Measurements from ENCODE around the gene NOSTRIN. TPM values are rescaled to one million over a fixed set of nuclear protein-coding genes. Genes with fewer than 3 reads are reported as not detected.
"Not testable (repeated sequence)": the region's sequence is repeated elsewhere in the genome, so short reads cannot be mapped to it uniquely, and the experiment has no call there.

The NOSTRIN gene, protein sequence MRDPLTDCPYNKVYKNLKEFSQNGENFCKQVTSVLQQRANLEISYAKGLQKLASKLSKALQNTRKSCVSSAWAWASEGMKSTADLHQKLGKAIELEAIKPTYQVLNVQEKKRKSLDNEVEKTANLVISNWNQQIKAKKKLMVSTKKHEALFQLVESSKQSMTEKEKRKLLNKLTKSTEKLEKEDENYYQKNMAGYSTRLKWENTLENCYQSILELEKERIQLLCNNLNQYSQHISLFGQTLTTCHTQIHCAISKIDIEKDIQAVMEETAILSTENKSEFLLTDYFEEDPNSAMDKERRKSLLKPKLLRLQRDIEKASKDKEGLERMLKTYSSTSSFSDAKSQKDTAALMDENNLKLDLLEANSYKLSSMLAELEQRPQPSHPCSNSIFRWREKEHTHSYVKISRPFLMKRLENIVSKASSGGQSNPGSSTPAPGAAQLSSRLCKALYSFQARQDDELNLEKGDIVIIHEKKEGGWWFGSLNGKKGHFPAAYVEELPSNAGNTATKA
- total RNA-seq (not detected), total RNA-seq (0 reads per million in 2 donors)

DNA sequence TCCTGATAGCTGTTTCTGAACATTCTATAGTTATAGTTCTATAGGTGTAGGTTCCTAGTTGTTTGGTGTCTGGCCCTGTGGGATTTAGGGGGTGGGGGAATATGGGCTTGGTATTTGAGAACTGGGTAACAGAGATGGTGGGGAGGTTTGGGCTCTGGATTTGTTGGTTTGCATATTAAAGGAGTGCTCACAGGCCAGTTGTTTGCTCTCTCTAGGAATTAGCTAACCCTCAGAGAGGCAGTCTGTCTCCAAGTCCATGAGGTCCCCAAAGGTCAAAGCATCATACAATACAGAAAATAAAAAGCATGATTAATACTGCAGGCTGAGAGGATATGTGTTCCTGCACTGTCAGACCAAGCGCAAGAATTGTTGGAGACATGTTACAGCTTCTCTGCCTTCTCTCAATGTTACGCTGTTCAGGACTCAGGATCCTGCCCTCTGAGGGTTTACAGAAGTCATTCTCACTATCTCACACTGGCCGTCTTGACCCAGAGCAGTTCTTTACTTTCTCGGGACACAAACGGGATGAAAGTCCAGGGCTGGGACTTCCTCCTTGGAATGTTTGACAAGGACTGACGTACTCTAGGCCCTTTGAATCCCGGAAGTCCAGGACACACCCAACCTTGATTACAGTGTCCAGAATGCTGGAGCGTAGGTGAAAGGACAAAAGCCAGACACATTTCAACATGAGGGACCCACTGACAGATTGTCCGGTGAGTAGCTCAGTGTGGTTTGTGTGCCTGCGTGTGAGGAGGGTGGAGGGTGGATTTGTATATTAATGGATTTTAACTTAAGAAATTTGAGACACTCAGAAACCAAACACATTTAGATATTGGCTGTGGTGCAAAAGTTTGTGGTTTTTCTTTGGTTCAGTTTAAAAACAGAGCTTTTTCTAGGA is at the start of gene NOSTRIN:
NOSTRIN (plus strand) TSS at position 677 of the 898 bp plus-strand sequence; CDS start at position 687, 10 bp downstream.
- no peak for ATAC-seq
- H3K27ac Mint-ChIP-seq: no peak within 1 kb of the TSS
- H3K36me3 Mint-ChIP-seq (ENCODE audit: low read depth): no peaks in the 10 kb centered on the region
- no peak within 1 kb of the TSS for H3K4me3 Mint-ChIP-seq
- H3K9me3 ChIP-seq (ENCODE audit: control insufficient read depth, low read length, poor library complexity, severe bottlenecking): no peaks in the 10 kb centered on the region
- H3K4me1 Mint-ChIP-seq: peaks cover 9% of the 10 kb centered on the region
- peaks cover 21% of the 10 kb centered on the region for H3K27me3 Mint-ChIP-seq
- DNase-seq: no peak

DNA sequence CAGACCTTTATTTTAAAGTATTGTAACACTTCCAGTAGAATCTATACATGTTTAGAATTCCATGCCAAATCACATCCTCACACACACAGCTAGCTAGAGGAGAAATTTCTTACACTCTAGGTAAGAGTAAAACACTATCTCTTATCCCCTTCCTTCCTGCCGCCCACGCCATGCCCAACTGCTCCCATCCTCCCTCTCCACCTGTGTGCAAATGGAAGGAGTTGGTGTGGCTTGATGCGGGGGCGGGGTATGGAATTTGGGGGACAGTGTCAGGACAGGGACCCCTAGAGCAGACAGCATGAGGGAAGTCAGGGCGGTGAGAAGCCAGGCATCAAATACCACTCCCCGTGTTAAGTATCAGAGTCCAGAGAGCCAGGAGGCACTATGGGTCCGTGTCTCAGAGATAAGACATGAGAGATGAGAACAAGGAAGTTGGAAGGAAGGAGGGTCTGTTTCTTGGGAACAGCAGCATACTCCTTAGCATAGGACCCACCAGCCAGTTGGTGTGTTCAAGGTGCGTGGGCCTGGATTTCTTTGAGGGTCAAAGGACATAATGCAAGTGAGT is 48.6 kb upstream of the NOSTRIN start:
- Mint-ChIP-seq H3K27me3 (no peaks in the 10 kb centered on the region), H3K4me1 (peaks cover 73% of the 10 kb centered on the region), H3K36me3 (ENCODE audit: low read depth) (no peaks in the 10 kb centered on the region), H3K27ac (peak overlapping the region; percentile 92), H3K4me3 (peak overlapping the region; percentile 56)
- no peak for ATAC-seq
- no peak for DNase-seq
- no peaks in the 10 kb centered on the region for H3K9me3 ChIP-seq (ENCODE audit: control insufficient read depth, low read length, poor library complexity, severe bottlenecking)

DNA sequence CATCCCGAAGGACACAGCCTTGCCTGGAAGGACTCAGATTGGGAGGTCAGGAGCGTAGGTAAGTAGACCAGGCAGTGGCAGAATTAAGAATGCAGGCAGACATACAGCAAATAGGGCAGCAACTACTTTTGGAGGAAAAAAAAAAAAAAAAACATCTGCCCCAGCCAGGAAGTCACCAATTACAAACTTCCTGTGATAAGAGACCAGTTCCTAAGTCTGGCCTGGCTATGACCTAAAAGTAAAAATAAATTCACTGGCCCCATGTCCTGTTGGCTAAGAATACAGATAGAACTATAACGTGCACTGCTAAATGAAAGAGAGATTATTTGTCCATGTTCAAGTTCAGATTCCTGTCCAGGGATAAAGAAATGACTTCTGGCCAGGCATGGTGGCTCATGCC is 45.2 kb upstream of the NOSTRIN start:
- no peak for DNase-seq
- no peaks in the 10 kb centered on the region for H3K9me3 ChIP-seq (ENCODE audit: control insufficient read depth, low read length, poor library complexity, severe bottlenecking)
- peaks cover 52% of the 10 kb centered on the region for H3K4me1 Mint-ChIP-seq
- peak overlapping the region; percentile 37 for H3K4me3 Mint-ChIP-seq
- no peaks in the 10 kb centered on the region for H3K36me3 Mint-ChIP-seq (ENCODE audit: low read depth)
- no peak for ATAC-seq
- no peaks in the 10 kb centered on the region for H3K27me3 Mint-ChIP-seq
- peak overlapping the region; percentile 92 for H3K27ac Mint-ChIP-seq

DNA sequence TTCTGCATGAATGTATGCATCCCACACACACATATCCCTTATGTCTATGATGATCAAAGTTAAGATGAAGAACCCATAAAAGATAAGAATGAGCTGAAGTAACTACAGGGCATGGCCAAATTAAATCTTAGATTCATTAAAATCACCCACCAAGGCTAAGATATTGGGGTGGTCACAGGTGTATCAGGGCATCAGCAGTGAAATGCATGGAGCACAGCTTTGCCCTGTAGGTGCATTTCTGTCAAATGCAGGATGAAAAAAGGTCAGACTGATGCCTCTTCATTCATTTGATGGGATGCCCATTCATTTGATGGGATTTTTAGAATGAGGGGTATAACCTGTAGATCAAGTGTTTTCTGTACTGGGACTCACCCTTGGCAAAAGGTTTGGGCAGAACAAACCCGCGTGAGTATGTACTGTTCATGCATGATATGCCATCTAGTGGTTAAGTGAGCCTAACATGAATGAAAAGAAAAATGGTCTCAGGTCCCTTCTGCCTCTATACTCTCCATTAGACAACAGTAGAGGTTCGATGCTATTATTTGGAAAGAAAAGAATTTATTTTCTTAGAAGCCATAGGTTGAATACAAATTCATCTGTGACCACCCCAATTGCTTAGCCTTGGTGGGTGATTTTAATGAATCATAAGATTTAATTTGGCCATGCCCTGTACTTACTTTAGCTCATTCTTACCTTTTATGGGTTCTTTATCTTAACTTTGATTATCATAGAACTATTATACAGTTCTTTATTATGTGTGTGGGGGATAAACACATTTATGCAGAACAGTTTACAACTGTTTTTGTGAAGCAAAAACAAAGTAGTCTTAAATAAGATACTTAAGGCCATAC is 43.2 kb upstream of the NOSTRIN start:
- Mint-ChIP-seq H3K4me1 (peaks cover 35% of the 10 kb centered on the region), H3K27ac (peak overlapping the region; percentile 66), H3K27me3 (no peaks in the 10 kb centered on the region), H3K36me3 (ENCODE audit: low read depth) (no peaks in the 10 kb centered on the region), H3K4me3 (no peak overlapping the region)
- ATAC-seq (peak; percentile 86), DNase-seq (no peak)
- no peaks in the 10 kb centered on the region for H3K9me3 ChIP-seq (ENCODE audit: control insufficient read depth, low read length, poor library complexity, severe bottlenecking)

DNA sequence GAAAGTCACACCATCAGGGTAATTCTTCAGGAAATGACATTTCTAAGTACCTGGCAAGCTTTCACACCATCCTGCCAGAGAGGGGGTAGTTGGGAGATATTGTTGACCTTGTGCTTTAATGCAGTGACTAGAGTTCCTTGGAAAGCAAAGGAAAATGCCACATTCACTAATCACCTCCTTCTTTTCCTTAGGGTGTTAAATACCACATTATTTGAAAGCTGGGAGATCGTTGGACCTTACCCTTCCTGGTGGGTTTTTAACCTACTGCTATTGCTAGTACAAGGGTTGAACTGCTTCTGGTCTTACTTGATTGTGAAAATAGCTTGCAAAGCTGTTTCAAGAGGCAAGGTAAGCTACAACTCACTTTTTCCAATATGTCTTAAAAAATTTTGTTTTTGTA is 37.0 kb upstream of the NOSTRIN start:
- Mint-ChIP-seq H3K4me3 (no peak overlapping the region), H3K4me1 (peaks cover 7% of the 10 kb centered on the region), H3K36me3 (ENCODE audit: low read depth) (peaks cover 3% of the 10 kb centered on the region), H3K27me3 (no peaks in the 10 kb centered on the region), H3K27ac (no peak overlapping the region)
- no peaks in the 10 kb centered on the region for H3K9me3 ChIP-seq (ENCODE audit: control insufficient read depth, low read length, poor library complexity, severe bottlenecking)
- DNase-seq (no peak), ATAC-seq (no peak)

DNA sequence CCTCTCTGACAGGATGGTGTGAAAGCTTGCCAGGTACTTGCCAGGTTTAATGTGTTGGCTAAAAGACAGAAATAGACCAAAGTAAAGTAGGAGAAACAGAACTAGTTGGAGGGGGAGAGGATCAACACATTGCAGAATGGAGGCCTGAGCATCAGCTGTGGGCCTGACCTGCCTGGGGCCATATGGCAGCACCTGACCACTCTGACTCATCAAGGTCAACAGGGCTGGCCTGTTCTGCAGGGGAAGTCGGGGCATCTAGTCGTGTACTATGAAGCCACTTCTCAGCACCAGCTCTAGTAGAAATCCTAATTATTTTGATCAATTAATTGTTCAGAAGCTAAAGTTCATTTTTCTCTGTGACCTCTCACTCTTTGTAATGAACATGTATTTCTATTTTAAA is 35.8 kb upstream of the NOSTRIN start:
- Mint-ChIP-seq H3K27me3 (no peaks in the 10 kb centered on the region), H3K27ac (peak overlapping the region; percentile 8), H3K4me3 (no peak overlapping the region), H3K4me1 (peaks cover 7% of the 10 kb centered on the region), H3K36me3 (ENCODE audit: low read depth) (peaks cover 3% of the 10 kb centered on the region)
- no peaks in the 10 kb centered on the region for H3K9me3 ChIP-seq (ENCODE audit: control insufficient read depth, low read length, poor library complexity, severe bottlenecking)
- ATAC-seq (no peak), DNase-seq (no peak)

DNA sequence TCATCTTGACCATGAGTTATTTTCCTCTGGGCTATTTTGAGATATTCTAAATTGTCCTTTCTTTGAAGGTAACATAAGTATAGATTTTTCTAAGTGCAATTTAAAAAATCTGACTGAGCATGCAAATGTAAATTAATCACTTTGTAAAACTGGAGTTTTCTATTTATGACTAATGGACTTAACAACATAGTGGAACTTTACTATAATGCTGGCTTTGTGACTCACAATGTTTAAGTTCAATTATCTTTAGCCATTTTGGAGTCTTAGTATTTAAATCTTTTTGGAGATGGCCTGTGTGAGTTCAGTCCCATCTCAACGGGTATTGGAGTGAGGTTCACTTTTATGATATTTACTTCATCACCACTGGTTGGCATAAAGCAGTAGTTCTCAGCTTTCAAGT is 35.2 kb upstream of the NOSTRIN start:
- Mint-ChIP-seq H3K36me3 (ENCODE audit: low read depth) (peaks cover 3% of the 10 kb centered on the region), H3K4me1 (peaks cover 7% of the 10 kb centered on the region), H3K27me3 (no peaks in the 10 kb centered on the region), H3K27ac (no peak overlapping the region), H3K4me3 (no peak overlapping the region)
- ATAC-seq: no peak
- H3K9me3 ChIP-seq (ENCODE audit: control insufficient read depth, low read length, poor library complexity, severe bottlenecking): no peaks in the 10 kb centered on the region
- no peak for DNase-seq

DNA sequence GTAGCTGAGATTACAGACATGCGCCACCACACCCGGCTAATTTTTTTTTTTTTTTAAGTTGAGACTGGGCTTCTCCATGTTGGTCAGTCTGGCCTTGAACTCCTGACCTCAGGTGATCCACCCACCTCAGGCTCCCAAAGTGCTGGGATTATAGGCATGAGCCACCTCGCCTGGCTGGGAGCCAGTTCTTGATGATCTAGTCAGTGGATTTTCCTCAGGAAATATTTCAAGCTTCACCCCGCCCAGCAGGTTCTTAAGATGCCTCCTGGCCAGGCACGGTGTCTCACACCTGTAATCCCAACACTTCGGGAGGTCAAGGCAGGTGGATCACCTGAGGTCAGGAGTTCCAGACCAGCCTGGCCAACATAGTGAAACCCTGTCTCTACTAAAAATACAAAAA is 34.1 kb upstream of the NOSTRIN start:
- not testable (repeated sequence) for H3K9me3 ChIP-seq (ENCODE audit: control insufficient read depth, low read length, poor library complexity, severe bottlenecking); H3K27ac Mint-ChIP-seq; H3K36me3 Mint-ChIP-seq (ENCODE audit: low read depth); ATAC-seq; DNase-seq; H3K4me1 Mint-ChIP-seq; H3K27me3 Mint-ChIP-seq; H3K4me3 Mint-ChIP-seq

DNA sequence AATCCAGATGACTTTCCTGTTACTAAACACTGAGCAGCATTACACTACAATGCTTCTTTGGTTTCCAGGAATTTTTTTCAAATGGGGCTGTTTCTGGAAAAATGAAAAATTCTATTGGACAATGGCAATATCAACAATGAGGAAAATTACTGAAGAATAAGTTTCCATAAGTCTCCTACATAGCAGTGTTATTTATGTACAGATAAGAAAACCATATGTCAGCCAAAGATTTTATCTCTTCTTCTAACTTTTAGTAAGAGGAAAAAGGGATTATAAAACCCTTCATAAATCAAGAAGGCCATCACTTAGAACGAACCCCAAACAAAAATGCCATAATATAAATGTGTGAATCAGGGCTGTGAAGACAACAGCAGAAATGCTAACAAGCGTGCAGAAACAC is 31.6 kb upstream of the NOSTRIN start:
- peaks cover 3% of the 10 kb centered on the region for H3K36me3 Mint-ChIP-seq (ENCODE audit: low read depth)
- ATAC-seq: no peak
- no peak overlapping the region for H3K4me3 Mint-ChIP-seq
- no peak for DNase-seq
- peaks cover 4% of the 10 kb centered on the region for H3K4me1 Mint-ChIP-seq
- H3K27ac Mint-ChIP-seq: no peak overlapping the region
- no peaks in the 10 kb centered on the region for H3K9me3 ChIP-seq (ENCODE audit: control insufficient read depth, low read length, poor library complexity, severe bottlenecking)
- H3K27me3 Mint-ChIP-seq: no peaks in the 10 kb centered on the region

DNA sequence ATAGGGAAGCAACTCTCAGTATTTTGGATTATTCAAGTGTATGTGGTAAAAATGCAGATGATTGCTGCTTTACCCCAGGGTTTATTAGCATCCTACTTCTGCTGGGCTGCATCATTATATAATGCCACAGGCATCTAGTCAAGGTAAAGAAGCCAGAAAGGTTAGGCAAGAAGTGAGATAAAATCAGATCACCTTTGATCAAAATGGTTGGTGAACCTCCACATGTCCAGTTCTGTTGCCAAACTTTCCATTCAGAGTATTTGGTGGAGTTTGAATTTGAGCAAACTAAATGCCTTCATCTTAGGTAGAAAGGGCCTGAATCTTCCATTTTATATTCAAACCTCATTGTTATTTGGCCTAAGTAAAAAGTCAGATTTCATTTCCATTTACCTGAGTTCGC is 29.7 kb upstream of the NOSTRIN start:
- H3K9me3 ChIP-seq (ENCODE audit: control insufficient read depth, low read length, poor library complexity, severe bottlenecking): no peaks in the 10 kb centered on the region
- Mint-ChIP-seq H3K27ac (no peak overlapping the region), H3K27me3 (no peaks in the 10 kb centered on the region), H3K4me1 (no peaks in the 10 kb centered on the region), H3K36me3 (ENCODE audit: low read depth) (no peaks in the 10 kb centered on the region), H3K4me3 (no peak overlapping the region)
- no peak for ATAC-seq
- no peak for DNase-seq

DNA sequence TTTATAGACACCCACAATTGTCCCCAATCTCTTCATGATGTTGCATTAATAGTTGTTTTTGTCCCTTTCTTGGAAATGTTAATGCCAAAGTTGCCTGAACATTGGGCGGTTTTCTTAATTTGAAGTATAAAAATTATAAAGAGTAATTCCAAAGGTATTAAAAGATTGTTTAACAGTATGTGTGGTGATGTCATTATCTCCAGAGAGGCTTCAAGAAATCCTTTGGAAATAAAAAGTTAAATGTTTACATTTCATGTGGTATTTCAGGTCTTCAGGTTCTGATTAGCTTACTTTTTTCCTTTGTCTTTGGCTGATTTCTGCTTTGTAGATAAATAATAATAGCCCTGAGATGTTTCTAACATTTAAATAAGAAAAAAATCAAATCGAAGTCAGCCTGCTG is 29.3 kb upstream of the NOSTRIN start:
- Mint-ChIP-seq H3K4me1 (no peaks in the 10 kb centered on the region), H3K36me3 (ENCODE audit: low read depth) (no peaks in the 10 kb centered on the region), H3K27me3 (no peaks in the 10 kb centered on the region), H3K4me3 (no peak overlapping the region), H3K27ac (no peak overlapping the region)
- no peak for ATAC-seq
- no peak for DNase-seq
- no peaks in the 10 kb centered on the region for H3K9me3 ChIP-seq (ENCODE audit: control insufficient read depth, low read length, poor library complexity, severe bottlenecking)

DNA sequence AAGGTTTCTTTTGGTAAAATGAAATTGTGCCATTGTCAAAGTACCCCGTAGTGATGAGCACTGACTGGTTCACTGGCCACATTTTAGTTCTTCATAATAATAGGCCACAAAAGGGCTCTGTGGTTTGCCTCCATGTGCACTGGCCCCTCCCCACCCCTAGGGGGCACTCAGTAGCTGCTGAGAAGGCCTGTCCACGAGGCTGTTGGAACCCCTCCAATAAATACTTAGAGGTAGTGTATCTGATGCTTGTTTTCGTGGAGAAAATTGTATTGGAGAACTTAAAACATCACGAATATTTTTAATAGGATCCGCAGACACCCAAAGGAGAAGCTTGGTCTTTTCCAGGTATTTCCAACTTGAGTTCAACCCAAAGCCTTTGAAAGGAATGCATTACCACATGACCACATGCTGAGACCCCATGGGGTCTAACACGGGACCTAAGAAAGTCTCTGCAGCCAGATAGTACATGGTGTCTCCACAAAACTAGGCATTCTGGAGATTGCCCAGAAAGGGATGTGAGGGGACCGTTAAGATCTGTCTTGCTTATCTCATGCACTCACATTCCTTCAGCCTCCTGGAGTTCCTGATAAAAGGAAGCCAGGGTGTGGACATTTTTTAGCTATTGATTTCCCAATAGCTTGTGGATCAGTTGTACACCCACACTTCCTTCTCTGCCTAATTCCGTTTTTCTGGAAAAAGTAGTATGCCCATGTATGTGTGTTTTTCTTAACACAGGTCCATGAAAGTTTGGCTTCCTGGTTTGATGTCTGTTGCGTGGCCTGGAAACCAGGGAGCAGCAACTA is 28.5 kb upstream of the NOSTRIN start:
- no peaks in the 10 kb centered on the region for H3K9me3 ChIP-seq (ENCODE audit: control insufficient read depth, low read length, poor library complexity, severe bottlenecking)
- H3K27ac Mint-ChIP-seq: no peak overlapping the region
- no peaks in the 10 kb centered on the region for H3K36me3 Mint-ChIP-seq (ENCODE audit: low read depth)
- ATAC-seq: peak; percentile 41
- H3K4me3 Mint-ChIP-seq: no peak overlapping the region
- no peaks in the 10 kb centered on the region for H3K4me1 Mint-ChIP-seq
- no peak for DNase-seq
- no peaks in the 10 kb centered on the region for H3K27me3 Mint-ChIP-seq

All from T-helper 17 cell (primary cell).